Right lobe of liver (tissue), 6 donors: Measurements from ENCODE around the gene RNASE7. TPM values are rescaled to one million over a fixed set of nuclear protein-coding genes. Genes with fewer than 3 reads are reported as not detected.

ENCODE experiments used
- ATAC-seq, 4 donors: fragments of 200-7000 bp; cut with Tn5 transposase; one replicate each; pipeline ENCODE4 v1.9.1; 2020; ENCODE audit warnings: mild to moderate bottlenecking in 4 of 4, moderate library complexity in 4 of 4
- DNase-seq, 3 donors: peaks; one replicate each; pipeline ENCODE4 v3.0.0-alpha.2; 2020
- H3K27ac ChIP-seq, 3 donors: fragments of 200-600 bp; one replicate each; pipeline ENCODE4 v1.8.0; 2022
- H3K27me3 ChIP-seq, 2 donors: fragments of 200-600 bp; one replicate each; pipeline ENCODE4 v1.8.0; 2022
- H3K36me3 ChIP-seq, 4 donors: fragments of 200-600 bp; sonication (generic) in 1 of 4; one replicate each; pipeline versions ENCODE4 v1.5.1 to v1.8.0; 2017 to 2022; ENCODE audit warnings: control low read depth in 1 of 4
- H3K4me1 ChIP-seq, 4 donors: fragments of 200-600 bp; sonication (generic) in 1 of 4; one replicate each; pipeline versions ENCODE4 v1.5.1 to v1.8.0; 2017 to 2022; ENCODE audit warnings: control low read depth in 1 of 4
- H3K4me3 ChIP-seq, 3 donors: fragments of 200-600 bp; one replicate each; pipeline ENCODE4 v1.8.0; 2022
- H3K9me3 ChIP-seq, 4 donors: fragments of 200-600 bp; sonication (generic) in 1 of 4; one replicate each; pipeline versions ENCODE4 v1.5.1 to v1.8.0; 2017 to 2022; ENCODE audit warnings: control low read depth in 1 of 4
- CTCF ChIP-seq, 4 donors: fragments of 200-600 bp in 3 of 4; fragments of 450-650 bp in 1 of 4; IDR thresholded peaks; one replicate each; pipeline versions ENCODE4 v1.5.1 to v1.8.0; 2016 to 2022; ENCODE audit warnings: antibody characterized with exemption in 4 of 4, mild to moderate bottlenecking in 2 of 4
- POLR2A ChIP-seq: fragments of 450-650 bp; IDR thresholded peaks from one replicate; pipeline ENCODE4 v1.6.1; 2017; ENCODE audit warnings: antibody characterized with exemption, mild to moderate bottlenecking
- WGBS: methylation state at CpG from one replicate; pipeline ENCODE4 v1.1.6; 2018; ENCODE audit warnings: low coverage, low lambda C conversion rate; ENCODE audit not compliant: insufficient coverage; ENCODE audit errors: missing lambda C conversion rate; 5-methylcytosine and 5-hydroxymethylcytosine counted together
- intact Hi-C, 2 donors: fragments of 100-400 bp; cut with DNase I; formaldehyde crosslinking; loops; one replicate each; pipeline versions ENCODE4 v1.11.2 to v1.14.1; 2022
- total RNA-seq, 6 experiments: library from RNA; depleted of rRNA in 2 of 6; stranded (reverse); fragments of >200 nt in 2 of 6; fragmentation: NEBNext Ultra II Directional in 3 of 6; extraction: Animal tissue kit (Norgen Biotek cat#: 25700) in 3 of 6; gene quantifications; one replicate each; pipeline versions ENCODE4 v1.1.0 to v1.2.4, GENCODE V29; 2016 to 2023
- donor health status: DM: no; HTN: yes; CAD: no.
- donor health status: DM: no; HTN: no; CAD: no.
- donor health status: DM: no; HTN: no; CAD: no.
- donor health status: DM: no; HTN: yes; CAD: no.
- donor health status: DM: no; HTN: yes; CAD: no.

Gene RNASE7
- total RNA-seq, 6 experiments from 2014 or later = 0.18 to 0.31 (median 0.22) TPM; not detected in 3

GRCh38 chr14:20998139-20998538 is 44.0 kb upstream of the RNASE7 start:
- Histone ChIP-seq H3K4me1 (no peaks in the 10 kb centered on the region), H3K4me3 (no peak overlapping the region), H3K27me3 (no peaks in the 10 kb centered on the region), H3K27ac (no peak overlapping the region), H3K9me3 (no peaks in the 10 kb centered on the region), H3K36me3 (peaks cover 9 to 41% (median 23%) of the 10 kb centered on the region in 4 donors)
- DNase-seq (no peak), ATAC-seq (no peak)
- 87% methylated on average over 2 of the region's 3 CpGs for WGBS
- TF ChIP-seq CTCF (IDR thresholded peaks at IDR 0.05) (no peak), POLR2A (no peak)
- intact Hi-C loops = no loop called here

- ATAC-seq = peak; percentile 31 to 61 (median 48)
- 60% methylated on average over 3 of the region's 6 CpGs for WGBS
Measured at GRCh38 chr14:20998674-20999366, 43.3 kb upstream of the RNASE7 start, which contains the start of gene SLC39A2. Gene SLC39A2, plus strand, starts transcription at chr14:20999293. Its CDS starts 154 bp downstream, at chr14:20999447.

GRCh38 chr14:20999591-20999990 is 42.6 kb upstream of the RNASE7 start:
- Histone ChIP-seq H3K27ac (no peak overlapping the region), H3K27me3 (no peaks in the 10 kb centered on the region), H3K4me1 (no peaks in the 10 kb centered on the region), H3K4me3 (no peak overlapping the region), H3K36me3 (peaks cover 4 to 27% (median 17%) of the 10 kb centered on the region in 4 donors), H3K9me3 (no peaks in the 10 kb centered on the region)
- ATAC-seq = no peak
- no peak for DNase-seq
- WGBS = 69% methylated on average over 4 of the region's 4 CpGs
- intact Hi-C loops = no loop called here
- no peak for TF ChIP-seq POLR2A
- no peak for TF ChIP-seq CTCF (IDR thresholded peaks at IDR 0.05)

More at GRCh38 chr14:20998674-20999366, 43.3 kb upstream of the RNASE7 start, which contains the start of gene SLC39A2:
- H3K27me3 ChIP-seq = no peaks in the 10 kb centered on the region
- peaks cover 9 to 35% (median 22%) of the 10 kb centered on the region in 4 donors for H3K36me3 ChIP-seq
- H3K4me3 ChIP-seq = no peak within 1 kb of the TSS
- intact Hi-C loops = no loop called here
- H3K27ac ChIP-seq = no peak within 1 kb of the TSS
- H3K9me3 ChIP-seq = no peaks in the 10 kb centered on the region
- TF ChIP-seq CTCF (IDR thresholded peaks at IDR 0.05) = no peak
- no peak for TF ChIP-seq POLR2A
- no peaks in the 10 kb centered on the region for H3K4me1 ChIP-seq
- DNase-seq = no peak

- H3K36me3 ChIP-seq = peaks cover 0 to 11% (median 7%) of the 10 kb centered on the region in 4 donors
- H3K9me3 ChIP-seq = no peaks in the 10 kb centered on the region
- WGBS = 75% methylated on average over 4 of the region's 7 CpGs
- ATAC-seq = no peak
- H3K27me3 ChIP-seq = no peaks in the 10 kb centered on the region
- intact Hi-C loops = no loop called here
- H3K4me1 ChIP-seq = no peaks in the 10 kb centered on the region
- TF ChIP-seq CTCF (IDR thresholded peaks at IDR 0.05) (no peak), POLR2A (no peak)
- H3K4me3 ChIP-seq = no peak overlapping the region
- DNase-seq = no peak
- H3K27ac ChIP-seq = no peak overlapping the region
Measured at GRCh38 chr14:21001218-21001617, 40.9 kb upstream of the RNASE7 start.
